ENCODE measurements around the gene COMTD1. TPM values are rescaled to one million over a fixed set of nuclear protein-coding genes. Genes with fewer than 3 reads are reported as not detected.

COMTD1 gene
- polyA plus RNA-seq, 1 of the 3 experiments (the other 2 are of a cell fraction) = 7.6 TPM

GRCh38 chr10:75220274-75220673, 15.5 kb downstream of the COMTD1 start:
- peaks cover 2 to 13% of the 10 kb centered on the region in 2 experiments; a peak in 3 of 4 replicates for H3K4me1 ChIP-seq (ENCODE audit: control insufficient read depth in 1 of 2, insufficient read depth in 2 of 2, low read depth in 1 of 2, low read length in 1 of 2)
- no peak overlapping the region for H3K27ac ChIP-seq (ENCODE audit: low read depth in 2 of 2, low read length in 1 of 2)
- no peak overlapping the region for H3K4me3 ChIP-seq (ENCODE audit: low read depth in 2 of 2, low read length in 1 of 2)
- TF ChIP-seq EZH2phosphoT487 (IDR thresholded peaks at IDR 0.05; ENCODE audit: borderline replicate concordance, low read depth) (no peak), FOXM1 (IDR thresholded peaks at IDR 0.05; ENCODE audit: low read depth) (no peak), TEAD4 (IDR thresholded peaks at IDR 0.05; ENCODE audit: borderline replicate concordance, insufficient read depth) (no peak), ZBTB33 (IDR thresholded peaks at IDR 0.05; ENCODE audit: borderline replicate concordance, low read depth) (no peak), TAF1 (IDR thresholded peaks at IDR 0.05; ENCODE audit: borderline replicate concordance, low read depth, low read length) (no peak), MEF2A (IDR thresholded peaks at IDR 0.05; ENCODE audit: borderline replicate concordance, low read depth) (no peak), GABPA (IDR thresholded peaks at IDR 0.05; ENCODE audit: low read depth) (no peak), JUND (IDR thresholded peaks at IDR 0.05) (no peak), REST (IDR thresholded peaks at IDR 0.05; ENCODE audit: low read depth, low read length) (no peak), NRF1 (IDR thresholded peaks at IDR 0.05; ENCODE audit: low read depth, low read length) (no peak), CHD2 (IDR thresholded peaks at IDR 0.05; ENCODE audit: low read length, partially characterized antibody) (no peak), GATA2 (CRISPR knock-in tag; IDR thresholded peaks at IDR 0.05) (no peak), POLR2AphosphoS5 (IDR thresholded peaks at IDR 0.05; ENCODE audit: low read depth, low read length) (no peak), ELF1 (IDR thresholded peaks at IDR 0.05) (no peak), USF2 (IDR thresholded peaks at IDR 0.05; ENCODE audit: borderline replicate concordance, low read depth, low read length) (no peak)
- no peaks in the 10 kb centered on the region for H3K27me3 ChIP-seq (ENCODE audit: insufficient read depth)
- peaks cover 98% of the 10 kb centered on the region for H3K79me2 ChIP-seq (ENCODE audit: insufficient read depth)
- H3K9ac ChIP-seq = no peak overlapping the region
- H4K20me1 ChIP-seq (ENCODE audit: insufficient read depth) = peaks cover 63% of the 10 kb centered on the region
- no peaks in the 10 kb centered on the region for H3K9me2 ChIP-seq
- H3K36me3 ChIP-seq (replicated peaks in 1 of 2; ENCODE audit: control insufficient read depth in 1 of 2, insufficient read depth in 2 of 2, low read length in 1 of 2) = peaks cover 65 to 82% of the 10 kb centered on the region in 2 experiments
- 92% methylated on average over 4 of the region's 4 CpGs for WGBS (ENCODE audit: low lambda C conversion rate)
- peaks cover 29% of the 10 kb centered on the region for H3F3A ChIP-seq (replicated peaks; ENCODE audit: insufficient read depth)
- no peak overlapping the region for H3K4me2 ChIP-seq
- H3K9me3 ChIP-seq = no peaks in the 10 kb centered on the region
- no peak for DNase-seq
- POLR2A ChIA-PET = no interaction called here
- CTCF ChIA-PET = interaction anchor here (5.4 kb wide), 1 partner anchor 11 kb away, joined by 19 read pairs; no protein-coding TSS in a partner anchor
- no peak overlapping the region for H2AFZ ChIP-seq (ENCODE audit: low read depth)

Data from SK-N-SH (cell line).